Measurements from ENCODE around the gene GLTPD2.

The GLTPD2 gene

DNA sequence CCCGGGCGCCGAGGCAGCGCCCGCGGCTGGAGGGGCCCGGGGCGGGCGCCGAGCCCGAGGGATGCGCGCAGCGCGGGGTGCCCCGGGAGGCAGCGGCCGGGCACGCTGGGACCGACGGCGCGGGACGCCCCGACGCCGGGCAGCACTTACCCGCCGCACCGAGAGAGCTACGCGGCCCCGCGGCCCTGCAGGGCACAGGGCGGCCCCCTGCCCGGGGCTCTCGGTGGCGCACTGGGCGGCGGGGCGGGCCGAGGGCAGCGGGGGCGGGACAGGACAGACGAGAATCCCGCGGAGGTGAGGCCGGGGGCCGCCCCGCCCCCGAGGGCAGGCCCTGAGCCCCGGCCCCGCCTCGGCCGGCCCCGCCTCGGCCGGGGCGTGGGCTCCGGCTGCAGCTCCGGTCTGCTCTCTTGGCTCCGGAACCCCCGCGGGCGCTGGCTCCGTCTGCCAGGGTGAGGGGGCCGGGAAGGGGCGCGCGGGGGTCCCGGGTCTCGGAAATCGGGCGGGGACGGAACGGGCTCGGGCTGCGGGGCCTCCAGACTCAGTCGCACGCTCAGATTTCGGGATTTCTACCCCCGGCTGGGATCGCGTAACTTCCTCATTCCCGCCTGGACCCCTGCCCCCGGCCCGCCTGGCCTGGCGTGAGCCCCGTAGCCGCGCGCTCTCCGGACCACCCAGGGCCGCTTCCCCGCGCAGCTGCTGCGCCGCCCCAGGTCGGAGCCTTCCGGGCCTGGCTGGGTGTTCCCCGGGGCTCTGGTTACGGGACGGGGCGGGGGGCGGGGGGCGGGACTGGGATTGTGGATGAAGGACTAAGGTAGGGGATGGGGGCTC is 18.2 kb downstream of the GLTPD2 start, which contains the start of gene PLD2:
PLD2 (plus strand) TSS at position 376 of the 828 bp plus-strand sequence. CDS start 621 bp downstream, outside the sequence.
- Histone ChIP-seq H3K4me1 (ENCODE audit: control insufficient read depth, insufficient read depth, low read length, poor library complexity, severe bottlenecking) (peaks cover 5% of the 10 kb centered on the region), H3K36me3 (ENCODE audit: control insufficient read depth, insufficient read depth, low read length) (peaks cover 10% of the 10 kb centered on the region), H3K27ac (ENCODE audit: insufficient read depth, low read length, poor library complexity, severe bottlenecking) (peak within 1 kb of the TSS; percentile 66), H3K9me3 (ENCODE audit: control insufficient read depth, low read length) (no peaks in the 10 kb centered on the region), H3K27me3 (replicated peaks; ENCODE audit: control insufficient read depth, insufficient read depth, low read length, poor library complexity, severe bottlenecking) (no peaks in the 10 kb centered on the region), H3K4me3 (ENCODE audit: insufficient read depth, low read depth, low read length, poor library complexity, severe bottlenecking) (peak within 1 kb of the TSS; percentile 75)
- DNase-seq, result peak; percentile 79 to 83 (median 79)

DNA sequence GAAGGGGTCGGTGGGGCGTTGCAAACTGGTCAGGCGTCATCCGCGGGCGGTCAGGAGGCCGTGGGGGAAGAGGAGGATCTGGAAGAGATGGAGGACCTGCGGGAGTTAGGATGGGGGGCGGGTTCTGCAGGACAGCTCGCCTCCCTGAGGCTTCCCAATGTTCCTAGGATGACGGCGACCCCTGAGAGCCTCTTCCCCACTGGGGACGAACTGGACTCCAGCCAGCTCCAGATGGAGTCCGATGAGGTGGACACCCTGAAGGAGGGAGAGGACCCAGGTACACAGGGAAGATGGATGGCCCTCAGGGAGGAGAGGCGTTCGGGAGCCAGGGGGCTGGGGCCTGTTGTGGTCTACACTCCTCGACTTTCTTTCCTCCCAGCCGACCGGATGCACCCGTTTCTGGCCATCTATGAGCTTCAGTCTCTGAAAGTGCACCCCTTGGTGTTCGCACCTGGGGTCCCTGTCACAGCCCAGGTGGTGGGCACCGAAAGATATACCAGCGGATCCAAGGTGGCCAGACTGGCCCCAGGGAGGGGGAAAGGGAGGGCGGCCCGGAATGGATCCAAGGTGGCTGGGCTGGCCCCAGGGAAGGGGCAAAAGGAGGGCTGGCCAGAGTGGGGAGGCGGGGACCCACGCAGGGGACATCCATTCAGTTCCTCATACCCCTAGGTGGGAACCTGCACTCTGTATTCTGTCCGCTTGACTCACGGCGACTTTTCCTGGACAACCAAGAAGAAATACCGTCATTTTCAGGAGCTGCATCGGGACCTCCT is 19.0 kb downstream of the GLTPD2 start:
- no peaks in the 10 kb centered on the region for H3K27me3 ChIP-seq (replicated peaks; ENCODE audit: control insufficient read depth, insufficient read depth, low read length, poor library complexity, severe bottlenecking)
- H3K36me3 ChIP-seq (ENCODE audit: control insufficient read depth, insufficient read depth, low read length), result peaks cover 10% of the 10 kb centered on the region
- no peaks in the 10 kb centered on the region for H3K9me3 ChIP-seq (ENCODE audit: control insufficient read depth, low read length)
- H3K27ac ChIP-seq (ENCODE audit: insufficient read depth, low read length, poor library complexity, severe bottlenecking), result no peak overlapping the region
- DNase-seq, result no peak
- peak overlapping the region; percentile 75 for H3K4me3 ChIP-seq (ENCODE audit: insufficient read depth, low read depth, low read length, poor library complexity, severe bottlenecking)
- H3K4me1 ChIP-seq (ENCODE audit: control insufficient read depth, insufficient read depth, low read length, poor library complexity, severe bottlenecking), result peaks cover 5% of the 10 kb centered on the region

GRCh38 chr17:4808378-4808767 is 19.6 kb downstream of the GLTPD2 start:
- Histone ChIP-seq H3K36me3 (ENCODE audit: control insufficient read depth, insufficient read depth, low read length) (peaks cover 10% of the 10 kb centered on the region), H3K4me3 (ENCODE audit: insufficient read depth, low read depth, low read length, poor library complexity, severe bottlenecking) (no peak overlapping the region), H3K27me3 (replicated peaks; ENCODE audit: control insufficient read depth, insufficient read depth, low read length, poor library complexity, severe bottlenecking) (no peaks in the 10 kb centered on the region), H3K27ac (ENCODE audit: insufficient read depth, low read length, poor library complexity, severe bottlenecking) (no peak overlapping the region), H3K4me1 (ENCODE audit: control insufficient read depth, insufficient read depth, low read length, poor library complexity, severe bottlenecking) (peaks cover 5% of the 10 kb centered on the region), H3K9me3 (ENCODE audit: control insufficient read depth, low read length) (no peaks in the 10 kb centered on the region)
- DNase-seq, result no peak

- H3K4me1 ChIP-seq (ENCODE audit: control insufficient read depth, insufficient read depth, low read length, poor library complexity, severe bottlenecking), result peaks cover 5% of the 10 kb centered on the region
- no peaks in the 10 kb centered on the region for H3K27me3 ChIP-seq (replicated peaks; ENCODE audit: control insufficient read depth, insufficient read depth, low read length, poor library complexity, severe bottlenecking)
- H3K27ac ChIP-seq (ENCODE audit: insufficient read depth, low read length, poor library complexity, severe bottlenecking), result no peak overlapping the region
- H3K36me3 ChIP-seq (ENCODE audit: control insufficient read depth, insufficient read depth, low read length), result peaks cover 16% of the 10 kb centered on the region
- DNase-seq, result no peak
- no peak overlapping the region for H3K4me3 ChIP-seq (ENCODE audit: insufficient read depth, low read depth, low read length, poor library complexity, severe bottlenecking)
- H3K9me3 ChIP-seq (ENCODE audit: control insufficient read depth, low read length), result no peaks in the 10 kb centered on the region
Measured at GRCh38 chr17:4810696-4811290, 22.0 kb downstream of the GLTPD2 start.

DNA sequence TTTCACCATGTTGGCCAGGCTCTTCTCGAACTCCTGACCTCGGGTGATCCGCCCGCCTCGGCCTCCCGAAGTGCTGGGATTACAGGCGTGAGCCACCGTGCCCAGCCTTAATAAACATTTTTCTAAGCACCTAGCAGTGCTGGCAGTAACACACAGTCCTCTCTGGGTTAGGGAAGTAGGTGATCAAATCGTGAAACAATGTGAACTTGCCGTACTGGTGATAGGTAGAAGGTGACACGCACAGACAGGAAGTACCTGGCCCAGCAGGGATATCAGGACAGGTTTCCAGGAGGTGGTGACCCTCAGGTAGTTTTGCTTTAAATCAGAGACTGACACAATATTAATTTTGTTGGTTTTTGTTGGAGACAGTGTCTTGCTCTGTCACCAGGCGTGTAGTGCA is 22.7 kb downstream of the GLTPD2 start:
- H3K36me3 ChIP-seq (ENCODE audit: control insufficient read depth, insufficient read depth, low read length), result peaks cover 17% of the 10 kb centered on the region
- H3K27me3 ChIP-seq (replicated peaks; ENCODE audit: control insufficient read depth, insufficient read depth, low read length, poor library complexity, severe bottlenecking), result no peaks in the 10 kb centered on the region
- no peak overlapping the region for H3K4me3 ChIP-seq (ENCODE audit: insufficient read depth, low read depth, low read length, poor library complexity, severe bottlenecking)
- peaks cover 5% of the 10 kb centered on the region for H3K4me1 ChIP-seq (ENCODE audit: control insufficient read depth, insufficient read depth, low read length, poor library complexity, severe bottlenecking)
- H3K9me3 ChIP-seq (ENCODE audit: control insufficient read depth, low read length), result no peaks in the 10 kb centered on the region
- H3K27ac ChIP-seq (ENCODE audit: insufficient read depth, low read length, poor library complexity, severe bottlenecking), result no peak overlapping the region
- no peak for DNase-seq

GRCh38 chr17:4812690-4813089 is 23.9 kb downstream of the GLTPD2 start:
- Histone ChIP-seq H3K36me3 (ENCODE audit: control insufficient read depth, insufficient read depth, low read length) (peaks cover 17% of the 10 kb centered on the region), H3K4me1 (ENCODE audit: control insufficient read depth, insufficient read depth, low read length, poor library complexity, severe bottlenecking) (peaks cover 3% of the 10 kb centered on the region), H3K27me3 (replicated peaks; ENCODE audit: control insufficient read depth, insufficient read depth, low read length, poor library complexity, severe bottlenecking) (no peaks in the 10 kb centered on the region), H3K27ac (ENCODE audit: insufficient read depth, low read length, poor library complexity, severe bottlenecking) (no peak overlapping the region), H3K4me3 (ENCODE audit: insufficient read depth, low read depth, low read length, poor library complexity, severe bottlenecking) (no peak overlapping the region), H3K9me3 (ENCODE audit: control insufficient read depth, low read length) (no peaks in the 10 kb centered on the region)
- no peak for DNase-seq

GRCh38 chr17:4815043-4815675 is 26.4 kb downstream of the GLTPD2 start:
- Histone ChIP-seq H3K4me3 (ENCODE audit: insufficient read depth, low read depth, low read length, poor library complexity, severe bottlenecking) (no peak overlapping the region), H3K9me3 (ENCODE audit: control insufficient read depth, low read length) (no peaks in the 10 kb centered on the region), H3K27ac (ENCODE audit: insufficient read depth, low read length, poor library complexity, severe bottlenecking) (no peak overlapping the region), H3K27me3 (replicated peaks; ENCODE audit: control insufficient read depth, insufficient read depth, low read length, poor library complexity, severe bottlenecking) (no peaks in the 10 kb centered on the region), H3K4me1 (ENCODE audit: control insufficient read depth, insufficient read depth, low read length, poor library complexity, severe bottlenecking) (no peaks in the 10 kb centered on the region), H3K36me3 (ENCODE audit: control insufficient read depth, insufficient read depth, low read length) (peaks cover 7% of the 10 kb centered on the region)
- no peak for DNase-seq

GRCh38 chr17:4816826-4817225 is 28.1 kb downstream of the GLTPD2 start:
- Histone ChIP-seq H3K27ac (ENCODE audit: insufficient read depth, low read length, poor library complexity, severe bottlenecking) (no peak overlapping the region), H3K4me3 (ENCODE audit: insufficient read depth, low read depth, low read length, poor library complexity, severe bottlenecking) (no peak overlapping the region), H3K9me3 (ENCODE audit: control insufficient read depth, low read length) (no peaks in the 10 kb centered on the region), H3K27me3 (replicated peaks; ENCODE audit: control insufficient read depth, insufficient read depth, low read length, poor library complexity, severe bottlenecking) (no peaks in the 10 kb centered on the region), H3K4me1 (ENCODE audit: control insufficient read depth, insufficient read depth, low read length, poor library complexity, severe bottlenecking) (no peaks in the 10 kb centered on the region), H3K36me3 (ENCODE audit: control insufficient read depth, insufficient read depth, low read length) (peaks cover 7% of the 10 kb centered on the region)
- DNase-seq, result no peak

- no peaks in the 10 kb centered on the region for H3K9me3 ChIP-seq (ENCODE audit: control insufficient read depth, low read length)
- no peak overlapping the region for H3K27ac ChIP-seq (ENCODE audit: insufficient read depth, low read length, poor library complexity, severe bottlenecking)
- H3K36me3 ChIP-seq (ENCODE audit: control insufficient read depth, insufficient read depth, low read length), result peaks cover 7% of the 10 kb centered on the region
- H3K4me3 ChIP-seq (ENCODE audit: insufficient read depth, low read depth, low read length, poor library complexity, severe bottlenecking), result no peak overlapping the region
- DNase-seq, result no peak
- H3K27me3 ChIP-seq (replicated peaks; ENCODE audit: control insufficient read depth, insufficient read depth, low read length, poor library complexity, severe bottlenecking), result no peaks in the 10 kb centered on the region
- H3K4me1 ChIP-seq (ENCODE audit: control insufficient read depth, insufficient read depth, low read length, poor library complexity, severe bottlenecking), result no peaks in the 10 kb centered on the region
Measured at GRCh38 chr17:4818276-4818675, 29.5 kb downstream of the GLTPD2 start.

All from effector memory CD4-positive, alpha-beta T cell (primary cell).